Measurements from ENCODE around the gene WSCD1.

Gene WSCD1

GRCh38 chr17:6085812-6086211 is 15.6 kb downstream of the WSCD1 start:
- no peak for DNase-seq (ENCODE audit: low spot score)

GRCh38 chr17:6086603-6087400 is 16.6 kb downstream of the WSCD1 start:
- no peak for DNase-seq (ENCODE audit: low spot score)

- no peak for DNase-seq (ENCODE audit: low spot score)
Observed at GRCh38 chr17:6088141-6088540, 18.0 kb downstream of the WSCD1 start.

- no peak for DNase-seq (ENCODE audit: low spot score)
Observed at GRCh38 chr17:6090253-6090652, 20.1 kb downstream of the WSCD1 start.

- DNase-seq (ENCODE audit: low spot score): no peak
Observed at GRCh38 chr17:6092182-6092902, 22.2 kb downstream of the WSCD1 start.

- no peak for DNase-seq (ENCODE audit: low spot score)
Observed at GRCh38 chr17:6092903-6093468, 22.8 kb downstream of the WSCD1 start.

GRCh38 chr17:6094453-6094852 is 24.3 kb downstream of the WSCD1 start:
- no peak for DNase-seq (ENCODE audit: low spot score)

- DNase-seq (ENCODE audit: low spot score): no peak
Observed at GRCh38 chr17:6094926-6095325, 24.7 kb downstream of the WSCD1 start.

- DNase-seq (ENCODE audit: low spot score): no peak
Observed at GRCh38 chr17:6095501-6095900, 25.3 kb downstream of the WSCD1 start.

GRCh38 chr17:6096201-6097004 is 26.2 kb downstream of the WSCD1 start:
- DNase-seq (ENCODE audit: low spot score): no peak

GRCh38 chr17:6097005-6097279 is 26.8 kb downstream of the WSCD1 start:
- DNase-seq (ENCODE audit: low spot score): no peak

- no peak for DNase-seq (ENCODE audit: low spot score)
Observed at GRCh38 chr17:6098050-6098822, 28.1 kb downstream of the WSCD1 start.

GRCh38 chr17:6098823-6099180 is 28.6 kb downstream of the WSCD1 start:
- DNase-seq (ENCODE audit: low spot score): no peak

GRCh38 chr17:6099492-6099891 is 29.3 kb downstream of the WSCD1 start:
- DNase-seq (ENCODE audit: low spot score): no peak

GRCh38 chr17:6100146-6100545 is 30.0 kb downstream of the WSCD1 start:
- DNase-seq (ENCODE audit: low spot score): no peak

- DNase-seq (ENCODE audit: low spot score): no peak
Observed at GRCh38 chr17:6100891-6101500, 30.8 kb downstream of the WSCD1 start.

- no peak for DNase-seq (ENCODE audit: low spot score)
Observed at GRCh38 chr17:6101706-6102105, 31.5 kb downstream of the WSCD1 start.

- no peak for DNase-seq (ENCODE audit: low spot score)
Observed at GRCh38 chr17:6102615-6103014, 32.4 kb downstream of the WSCD1 start.

- DNase-seq (ENCODE audit: low spot score): no peak
Observed at GRCh38 chr17:6104956-6105648, 34.9 kb downstream of the WSCD1 start.

- no peak for DNase-seq (ENCODE audit: low spot score)
Observed at GRCh38 chr17:6105649-6106007, 35.4 kb downstream of the WSCD1 start.

- no peak for DNase-seq (ENCODE audit: low spot score)
Observed at GRCh38 chr17:6106212-6106611, 36.0 kb downstream of the WSCD1 start.
